ENCODE results near the gene NOVA2.

Gene NOVA2

DNA sequence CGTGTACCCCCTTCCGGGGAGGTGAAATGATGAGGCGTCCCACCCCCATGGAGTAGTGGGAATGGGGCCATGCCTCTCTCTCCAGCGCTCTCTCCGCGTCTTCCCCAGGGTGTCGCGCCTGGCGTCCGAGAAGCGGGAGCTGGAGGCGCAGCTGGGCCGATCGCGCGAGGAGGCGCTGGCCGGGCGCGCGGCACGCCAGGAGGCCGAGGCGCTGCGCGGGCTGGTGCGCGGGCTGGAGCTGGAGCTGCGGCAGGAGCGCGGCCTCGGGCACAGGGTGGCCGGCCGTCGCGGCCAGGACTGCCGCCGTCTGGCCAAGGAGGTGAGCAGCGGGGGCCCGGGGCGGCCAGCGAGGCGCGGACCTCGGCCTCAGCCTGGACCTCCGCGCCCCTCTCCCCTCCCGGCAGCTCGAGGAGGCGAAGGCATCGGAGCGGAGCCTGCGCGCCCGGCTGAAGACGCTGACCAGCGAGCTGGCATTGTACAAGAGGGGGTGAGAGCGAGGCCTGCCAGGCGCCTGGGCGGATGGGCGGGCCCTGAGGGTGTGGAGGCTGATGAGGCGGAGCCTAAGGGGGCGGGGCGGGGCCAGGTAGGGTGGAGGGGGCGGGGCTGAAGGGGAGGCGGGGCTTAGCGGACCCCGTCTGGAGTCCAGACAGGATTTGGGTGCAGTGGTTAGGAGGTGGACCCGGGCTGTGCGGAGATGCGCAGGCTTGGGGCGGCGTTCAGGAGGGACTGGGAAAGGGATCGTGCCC, 41.4 kb upstream of the NOVA2 start:
- no peak for DNase-seq (ENCODE audit: extremely low read depth, low read depth)
- TF ChIP-seq, protein P1, sequence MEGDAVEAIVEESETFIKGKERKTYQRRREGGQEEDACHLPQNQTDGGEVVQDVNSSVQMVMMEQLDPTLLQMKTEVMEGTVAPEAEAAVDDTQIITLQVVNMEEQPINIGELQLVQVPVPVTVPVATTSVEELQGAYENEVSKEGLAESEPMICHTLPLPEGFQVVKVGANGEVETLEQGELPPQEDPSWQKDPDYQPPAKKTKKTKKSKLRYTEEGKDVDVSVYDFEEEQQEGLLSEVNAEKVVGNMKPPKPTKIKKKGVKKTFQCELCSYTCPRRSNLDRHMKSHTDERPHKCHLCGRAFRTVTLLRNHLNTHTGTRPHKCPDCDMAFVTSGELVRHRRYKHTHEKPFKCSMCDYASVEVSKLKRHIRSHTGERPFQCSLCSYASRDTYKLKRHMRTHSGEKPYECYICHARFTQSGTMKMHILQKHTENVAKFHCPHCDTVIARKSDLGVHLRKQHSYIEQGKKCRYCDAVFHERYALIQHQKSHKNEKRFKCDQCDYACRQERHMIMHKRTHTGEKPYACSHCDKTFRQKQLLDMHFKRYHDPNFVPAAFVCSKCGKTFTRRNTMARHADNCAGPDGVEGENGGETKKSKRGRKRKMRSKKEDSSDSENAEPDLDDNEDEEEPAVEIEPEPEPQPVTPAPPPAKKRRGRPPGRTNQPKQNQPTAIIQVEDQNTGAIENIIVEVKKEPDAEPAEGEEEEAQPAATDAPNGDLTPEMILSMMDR (IDR thresholded peaks at IDR 0.05; ENCODE audit: low read depth, low read length): no peak

DNA sequence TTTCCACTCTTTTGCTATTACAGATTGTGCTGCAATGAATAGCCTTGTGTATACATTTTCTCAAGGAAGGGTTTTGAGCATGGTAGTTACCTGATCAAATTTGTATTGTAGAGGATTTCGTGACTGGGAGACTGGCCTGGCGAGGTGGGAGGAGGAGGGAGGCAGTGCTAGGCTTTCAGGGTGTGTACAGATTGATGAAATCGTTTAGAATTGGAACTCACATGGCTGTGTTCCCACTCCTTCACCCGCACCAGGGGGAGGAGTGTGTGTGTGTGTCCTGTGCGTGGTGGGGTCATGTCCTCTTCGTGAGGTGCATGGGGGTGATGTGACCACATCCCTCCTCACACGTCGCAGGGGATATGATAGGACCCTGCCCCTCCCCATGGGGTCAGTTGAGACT, 40.9 kb upstream of the NOVA2 start:
- TF ChIP-seq, protein P1 (IDR thresholded peaks at IDR 0.05; ENCODE audit: low read depth, low read length): no peak
- no peak for DNase-seq (ENCODE audit: extremely low read depth, low read depth)

DNA sequence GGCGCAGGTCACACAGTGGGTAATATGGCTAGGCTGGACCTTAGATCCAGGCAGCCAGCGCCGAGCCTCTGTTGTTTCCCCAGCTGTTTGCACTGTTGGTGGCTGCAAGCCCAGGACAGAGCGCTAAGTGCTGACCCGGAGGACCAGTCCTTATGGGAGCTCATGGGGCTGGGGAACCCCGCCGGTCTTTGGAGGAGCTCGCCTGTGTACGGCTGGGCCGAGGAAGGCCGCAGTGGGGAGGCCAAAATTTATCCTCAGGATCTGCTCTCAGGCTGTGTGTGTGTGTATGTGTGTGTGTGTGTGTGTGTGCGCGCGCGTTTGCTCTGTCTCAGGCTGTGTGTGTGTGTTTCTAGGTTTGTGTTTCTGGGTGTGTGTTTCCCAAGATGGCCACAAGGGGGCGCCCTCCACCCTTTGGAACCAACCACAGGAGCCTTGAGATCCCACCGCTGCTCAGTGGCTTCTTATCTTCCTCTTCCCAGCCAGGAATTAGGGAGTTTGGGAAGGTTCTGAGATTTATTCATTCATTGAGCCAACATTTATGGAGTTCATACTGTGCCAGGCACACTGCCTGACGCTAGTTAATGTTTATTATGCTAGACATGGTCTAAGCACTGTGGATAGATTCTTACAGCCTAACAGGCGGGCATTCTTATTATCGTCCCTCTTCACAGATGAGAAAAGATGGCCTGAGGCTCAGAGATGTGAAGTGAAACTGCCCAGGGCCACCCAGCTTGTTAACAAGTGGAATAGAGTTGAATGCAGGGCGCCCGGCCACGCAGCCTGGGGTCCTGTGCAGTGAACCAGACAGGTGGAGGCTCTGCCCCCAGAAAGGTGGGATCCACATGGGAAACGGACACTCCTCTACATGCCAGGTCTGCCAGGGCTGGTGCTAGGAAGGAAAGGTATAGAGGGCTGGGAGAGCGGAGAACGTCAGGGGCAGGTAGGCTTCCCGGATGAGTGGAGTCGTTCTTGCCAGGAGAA, 36.2 kb upstream of the NOVA2 start:
- DNase-seq (ENCODE audit: extremely low read depth, low read depth): no peak
- TF ChIP-seq, protein P1 (IDR thresholded peaks at IDR 0.05; ENCODE audit: low read depth, low read length): peak; percentile 82

DNA sequence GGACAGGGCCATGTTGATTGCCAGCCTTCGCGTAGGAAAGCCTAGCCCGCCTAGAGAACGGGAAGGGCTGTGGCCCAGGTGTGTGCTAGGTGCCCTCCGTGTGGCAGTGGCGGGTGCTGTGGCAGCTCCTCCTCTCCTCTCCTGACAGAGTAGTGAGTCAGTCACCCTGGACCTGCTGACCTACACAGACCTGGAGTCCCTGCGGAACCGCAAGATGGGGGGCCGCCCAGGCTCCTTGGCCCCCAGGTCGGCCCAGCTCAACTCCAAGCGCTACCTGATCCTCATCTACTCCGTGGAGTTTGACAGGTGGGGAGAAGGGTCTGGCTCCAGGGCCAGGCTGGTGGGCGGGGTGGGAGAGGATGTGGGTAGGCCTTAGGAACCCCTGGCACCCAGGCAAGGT, 32.7 kb upstream of the NOVA2 start:
- TF ChIP-seq, protein P1 (IDR thresholded peaks at IDR 0.05; ENCODE audit: low read depth, low read length): no peak
- no peak for DNase-seq (ENCODE audit: extremely low read depth, low read depth)

DNA sequence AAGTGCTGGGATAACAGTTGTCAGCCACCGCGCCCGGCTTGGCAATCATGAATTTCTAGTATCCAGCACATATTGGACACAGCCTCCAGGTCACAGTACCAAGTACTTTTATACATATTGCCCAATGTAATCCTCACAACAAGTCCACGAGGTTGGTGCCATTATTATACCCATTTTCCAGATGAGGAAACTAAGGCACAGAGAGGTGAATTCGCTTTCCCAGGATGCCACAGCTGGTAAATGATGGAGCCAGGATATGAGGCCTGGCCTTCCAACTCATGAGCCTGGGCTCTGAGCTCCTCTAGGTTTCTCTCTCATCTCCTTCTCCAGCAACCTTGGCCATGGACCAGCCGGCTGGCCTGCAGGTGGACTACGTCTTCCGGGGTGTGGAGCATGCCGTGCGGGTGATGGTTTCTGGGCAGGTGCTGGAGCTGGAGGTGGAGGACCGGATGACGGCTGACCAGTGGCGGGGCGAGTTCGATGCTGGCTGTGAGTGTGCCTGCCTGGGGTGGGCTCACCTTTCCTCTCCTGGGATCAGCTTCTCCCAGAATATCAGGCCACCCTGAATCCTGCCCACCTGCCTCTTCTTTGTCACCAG, 29.1 kb upstream of the NOVA2 start:
- TF ChIP-seq, protein P1 (IDR thresholded peaks at IDR 0.05; ENCODE audit: low read depth, low read length): no peak
- no peak for DNase-seq (ENCODE audit: extremely low read depth, low read depth)

DNA sequence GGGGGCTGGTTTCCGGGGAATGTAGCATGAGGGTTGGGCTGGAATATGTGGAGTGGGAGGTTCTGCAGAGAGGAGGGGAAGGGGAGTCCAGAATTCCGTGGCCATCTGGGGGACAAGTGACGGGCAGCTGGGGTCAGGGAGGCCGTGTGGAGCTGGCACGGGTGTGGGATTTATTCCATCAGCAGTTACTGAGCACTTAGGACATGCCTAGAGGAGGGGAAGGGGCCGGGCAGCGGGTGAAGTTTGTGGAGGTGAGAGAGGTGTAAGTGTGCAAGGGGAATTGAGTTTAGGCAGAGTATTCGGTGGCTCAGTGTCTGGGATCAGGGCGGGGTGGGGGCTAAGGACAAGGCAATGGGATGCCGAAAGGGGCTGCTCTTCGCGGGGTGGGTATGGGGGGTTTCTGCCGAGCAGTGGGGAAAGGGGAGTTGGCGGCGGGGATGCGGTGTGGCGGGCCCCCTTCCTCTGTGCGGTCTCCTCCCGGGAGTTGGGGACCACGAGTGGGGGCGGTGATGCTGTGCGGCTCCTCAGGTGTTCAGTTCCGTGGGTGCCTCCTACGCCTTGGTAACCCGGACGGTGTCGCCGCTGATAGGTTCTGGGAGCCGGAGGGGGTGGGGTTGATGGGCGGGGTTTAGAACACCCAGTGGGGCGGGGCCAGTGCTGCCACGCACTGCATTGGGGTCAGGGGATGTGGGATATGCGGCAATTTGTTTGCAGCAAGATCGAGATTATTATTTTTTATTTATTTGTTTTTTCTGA, 27.0 kb upstream of the NOVA2 start:
- TF ChIP-seq, protein P1 (IDR thresholded peaks at IDR 0.05; ENCODE audit: low read depth, low read length): no peak
- no peak for DNase-seq (ENCODE audit: extremely low read depth, low read depth)

Data from AG09319 (cell line).